Kidney (tissue), 14 donors: ENCODE measurements around the gene HOXA10. TPM values are rescaled to one million over a fixed set of nuclear protein-coding genes. Genes with fewer than 3 reads are reported as not detected.

Experiments
- DNase-seq, 5 donors: peaks; one replicate each; pipeline ENCODE4 v3.0.0-alpha.2; 2013 to 2020
- FAIRE-seq: peaks from 2 replicates; lab custom pipeline; 2012; peaks lifted over from hg19 to GRCh38; lab: Jason Lieb, UNC
- H3K27ac ChIP-seq, 2 donors: one replicate each; pipeline ENCODE4 v1.7.0; 2013; ENCODE audit warnings: low read depth in 2 of 2, low read length in 2 of 2, inconsistent platforms in 1 of 2
- H3K27me3 ChIP-seq: one replicate; pipeline ENCODE4 v1.7.1; 2013; ENCODE audit warnings: low read length, inconsistent platforms; ENCODE audit not compliant: control insufficient read depth, insufficient read depth
- H3K36me3 ChIP-seq, 3 donors: one replicate each; pipeline versions ENCODE4 v1.7.0 to v1.7.1; 2013; ENCODE audit warnings: low read length in 3 of 3, control low read depth in 1 of 3, inconsistent platforms in 1 of 3; ENCODE audit not compliant: insufficient read depth in 3 of 3, control insufficient read depth in 2 of 3
- H3K4me1 ChIP-seq, 3 donors: one replicate each; pipeline versions ENCODE4 v1.7.0 to v1.7.1; 2013; ENCODE audit warnings: low read length in 3 of 3, inconsistent platforms in 1 of 3, low read depth in 1 of 3; ENCODE audit not compliant: control insufficient read depth in 2 of 3, insufficient read depth in 2 of 3
- H3K4me3 ChIP-seq, 3 donors: one replicate each; pipeline versions ENCODE4 v1.7.0 to v1.8.1; 2013; ENCODE audit warnings: low read length in 3 of 3, control low read depth in 1 of 3, inconsistent platforms in 1 of 3
- H3K9ac ChIP-seq, 3 donors: one replicate each; pipeline versions ENCODE4 v1.7.0 to v1.7.1; 2013; ENCODE audit warnings: low read length in 3 of 3, control low read depth in 1 of 3, inconsistent platforms in 1 of 3
- H3K9me3 ChIP-seq, 3 donors: one replicate each; pipeline versions ENCODE4 v1.7.0 to v1.7.1; 2013; ENCODE audit warnings: low read length in 3 of 3, control low read depth in 1 of 3, inconsistent platforms in 1 of 3; ENCODE audit not compliant: control insufficient read depth in 2 of 3, insufficient read depth in 1 of 3
- CTCF ChIP-seq: IDR thresholded peaks from 3 replicates; pipeline ENCODE4 v1.5.1; 2012; ENCODE audit warnings: mild to moderate bottlenecking, moderate library complexity, borderline replicate concordance; ENCODE audit not compliant: insufficient read depth; ENCODE audit errors: extremely low read depth
- intact Hi-C: fragments of 100-400 bp; cut with DNase I; formaldehyde crosslinking; loops from one replicate; pipeline ENCODE4 v1.11.1; 2022
- polyA plus RNA-seq: library from polyadenylated mRNA; stranded (reverse); fragments of 350-450 nt; fragmentation: Illumina TruSeq; extraction: RNeasy Lipid Tissue Mini Kit (QIAGEN cat#74804); gene quantifications from one replicate; pipeline ENCODE4 v1.2.3, GENCODE V29; 2014; ENCODE audit warnings: low read depth, low replicate concordance; ENCODE audit not compliant: insufficient read depth
- total RNA-seq: library from RNA; stranded (reverse); fragmentation: NEBNext Ultra II Directional; extraction: Animal tissue kit (Norgen Biotek cat#: 25700); gene quantifications from one replicate; pipeline ENCODE4 v1.2.1, GENCODE V29; 2021
- donor health status: control.
- donor health status: control.
- donor health status: control.
- donor health status: control.
- donor health status: control.
- donor health status: DM: yes; HTN: yes; CAD: no.
- donor health status: Normal renal cell carcinoma (clear cell type).

Gene HOXA10
- total and polyA plus RNA-seq, 2 donors from 2014 or later, result 16.3 to 17.9 TPM

- Histone ChIP-seq H3K36me3 (no peaks in the 10 kb centered on the region), H3K9ac (peak overlapping the region; percentile 72 to 95 (median 85)), H3K27ac (peak overlapping the region; percentile 94 to 96), H3K9me3 (no peaks in the 10 kb centered on the region), H3K27me3 (no peaks in the 10 kb centered on the region), H3K4me1 (no peaks in the 10 kb centered on the region), H3K4me3 (peak overlapping the region; percentile 62 to 86 (median 78))
- peak; percentile 33 for FAIRE-seq
- intact Hi-C loops, result loop anchor here (10.0 kb wide), 1 partner anchor 1316 kb away; no protein-coding TSS in a partner anchor
- DNase-seq, result peak in 1 of 5 donors; percentile 53
- no peak for TF ChIP-seq CTCF
Observed at GRCh38 chr7:27170426-27171324, 3.4 kb downstream of the HOXA10 start.

- no peak for FAIRE-seq
- Histone ChIP-seq H3K9me3 (no peaks in the 10 kb centered on the region), H3K9ac (peak overlapping the region; percentile 72 to 95 (median 82)), H3K4me1 (no peaks in the 10 kb centered on the region), H3K4me3 (peak overlapping the region; percentile 71 to 86 (median 78)), H3K36me3 (no peaks in the 10 kb centered on the region), H3K27me3 (no peaks in the 10 kb centered on the region), H3K27ac (peak overlapping the region; percentile 94 to 96)
- TF ChIP-seq CTCF, result no peak
- peak in 4 of 5 donors; percentile 77 to 92 (median 86) for DNase-seq
- intact Hi-C loops, result loop anchor here (10.0 kb wide), 1 partner anchor 1315 kb away; no protein-coding TSS in a partner anchor
Observed at GRCh38 chr7:27169658-27170425, 4.3 kb downstream of the HOXA10 start.

GRCh38 chr7:27168265-27168947, 5.7 kb downstream of the HOXA10 start:
- TF ChIP-seq CTCF, result no peak
- Histone ChIP-seq H3K4me1 (peaks cover 0 to 2% (median 0%) of the 10 kb centered on the region in 3 donors), H3K9me3 (no peaks in the 10 kb centered on the region), H3K9ac (peak overlapping the region; percentile 57 to 95 (median 79)), H3K27me3 (no peaks in the 10 kb centered on the region), H3K4me3 (peak overlapping the region; percentile 59 to 86 (median 74)), H3K27ac (peak overlapping the region; percentile 94 to 96), H3K36me3 (peaks cover 0 to 5% (median 2%) of the 10 kb centered on the region in 3 donors)
- intact Hi-C loops, result no loop called here
- peak in 2 of 5 donors; percentile 82 to 88 for DNase-seq
- FAIRE-seq, result no peak
